IMR-90 (cell line): Measurements from ENCODE around the gene KCNQ2. TPM values are rescaled to one million over a fixed set of nuclear protein-coding genes. Genes with fewer than 3 reads are reported as not detected.

Experiments used
- ATAC-seq: fragments of 200-7000 bp; cut with Tn5 transposase; 2 replicates; pipeline ENCODE4 v1.9.1; 2020; ENCODE audit warnings: low read depth, mild to moderate bottlenecking, moderate library complexity
- BruUV-seq: library from RNA; stranded (reverse); fragments of 400-500 nt; replicated peaks from 2 replicates; lab custom pipeline; 2021; lab: Mats Ljungman, UMichigan
- CTCF ChIA-PET: fragments of 300-600 bp; formaldehyde crosslinking; extraction: SDS; loops from one replicate; lab custom pipeline; 2021; ENCODE audit warnings: antibody characterized with exemption; lab: Yijun Ruan, JAX
- POLR2A ChIA-PET: fragments of 300-600 bp; sonication (Branson Sonifier 250); formaldehyde crosslinking; loops from one replicate; lab custom pipeline; 2022; ENCODE audit warnings: antibody characterized with exemption; ENCODE audit not compliant: unreplicated experiment; lab: Charles Lee
- DNase-seq: peaks from one replicate; pipeline ENCODE4 v3.0.0; 2013
- H2AFZ ChIP-seq: replicated peaks from 2 replicates; pipeline ENCODE3; 2013; ENCODE audit warnings: low read length, mild to moderate bottlenecking; ENCODE audit not compliant: poor library complexity
- H2AK5ac ChIP-seq: 2 replicates; pipeline ENCODE4 v1.6.1; 2013; ENCODE audit warnings: low read depth, low read length, inconsistent platforms
- H2AK9ac ChIP-seq: replicated peaks from 2 replicates; pipeline ENCODE3; 2013; ENCODE audit warnings: mild to moderate bottlenecking, low read depth, low read length, moderate library complexity; ENCODE audit not compliant: poor library complexity
- H2BK120ac ChIP-seq: 2 replicates; pipeline ENCODE4 v1.6.1; 2013; ENCODE audit warnings: low read depth, low read length, inconsistent platforms
- H2BK15ac ChIP-seq: 3 replicates; pipeline ENCODE4 v1.6.1; 2013; ENCODE audit warnings: low read depth, low read length, inconsistent platforms
- H2BK20ac ChIP-seq: 2 replicates; pipeline ENCODE4 v1.6.1; 2013; ENCODE audit warnings: low read depth, mild to moderate bottlenecking, inconsistent platforms, low read length, moderate library complexity
- H2BK5ac ChIP-seq: 2 replicates; pipeline ENCODE4 v1.6.1; 2013; ENCODE audit warnings: mild to moderate bottlenecking, low read depth, low read length, inconsistent platforms; ENCODE audit not compliant: poor library complexity, severe bottlenecking
- H3K14ac ChIP-seq: replicated peaks from 2 replicates; pipeline ENCODE4 v1.6.1; 2013; ENCODE audit warnings: low read depth, low read length, inconsistent platforms
- H3K18ac ChIP-seq: 2 replicates; pipeline ENCODE4 v1.6.1; 2013; ENCODE audit warnings: low read depth, low read length, control low read depth
- H3K23ac ChIP-seq: 2 replicates; pipeline ENCODE4 v1.6.1; 2013; ENCODE audit warnings: low read depth, low read length, inconsistent platforms
- H3K27ac ChIP-seq: 2 replicates; pipeline ENCODE4 v1.5.1; 2013; ENCODE audit warnings: mild to moderate bottlenecking, control low read depth, low read length; ENCODE audit not compliant: insufficient read depth
- H3K27me3 ChIP-seq: 2 replicates; pipeline ENCODE4 v1.6.1; 2013; ENCODE audit warnings: low read length; ENCODE audit not compliant: control insufficient read depth, insufficient read depth
- H3K36me3 ChIP-seq: 2 replicates; pipeline ENCODE4 v1.6.1; 2013; ENCODE audit warnings: low read length, mixed read lengths; ENCODE audit not compliant: control insufficient read depth, insufficient read depth
- H3K4ac ChIP-seq: 2 replicates; pipeline ENCODE4 v1.6.1; 2013; ENCODE audit warnings: low read depth, low read length, inconsistent platforms
- H3K4me1 ChIP-seq: 2 replicates; pipeline ENCODE4 v1.6.1; 2013; ENCODE audit warnings: low read length, mixed read lengths; ENCODE audit not compliant: control insufficient read depth, insufficient read depth
- H3K4me2 ChIP-seq: 2 replicates; pipeline ENCODE4 v1.6.1; 2013; ENCODE audit warnings: low read depth, mild to moderate bottlenecking, control low read depth, low read length, moderate library complexity
- H3K4me3 ChIP-seq: 2 replicates; pipeline ENCODE4 v1.5.1; 2013; ENCODE audit warnings: low read depth, mild to moderate bottlenecking, control low read depth, low read length, moderate library complexity; ENCODE audit not compliant: insufficient read depth
- H3K56ac ChIP-seq: 2 replicates; pipeline ENCODE4 v1.6.1; 2013; ENCODE audit warnings: low read length, inconsistent platforms; ENCODE audit not compliant: insufficient read depth; ENCODE audit errors: extremely low read depth
- H3K79me1 ChIP-seq, 2 experiments: 2 replicates each; pipeline ENCODE4 v1.6.1; 2013; ENCODE audit warnings: low read length in 2 of 2, inconsistent platforms in 1 of 2, low read depth in 1 of 2
- H3K9ac ChIP-seq: 2 replicates; pipeline ENCODE4 v1.6.1; 2013; ENCODE audit warnings: low read depth, low read length, control low read depth
- H3K9me1 ChIP-seq: 2 replicates; pipeline ENCODE4 v1.6.1; 2013; ENCODE audit warnings: low read length, inconsistent platforms; ENCODE audit not compliant: insufficient read depth
- H3K9me3 ChIP-seq: 2 replicates; pipeline ENCODE4 v1.6.1; 2013; ENCODE audit warnings: low read length; ENCODE audit not compliant: control insufficient read depth, insufficient read depth
- H4K20me1 ChIP-seq: 2 replicates; pipeline ENCODE4 v1.6.1; 2013; ENCODE audit warnings: low read length, inconsistent platforms; ENCODE audit not compliant: insufficient read depth
- H4K5ac ChIP-seq: 2 replicates; pipeline ENCODE4 v1.6.1; 2013; ENCODE audit warnings: mild to moderate bottlenecking, low read depth, low read length, control low read depth
- H4K8ac ChIP-seq, 2 experiments: 2 replicates each; pipeline ENCODE4 v1.6.1; 2013; ENCODE audit warnings: low read depth in 2 of 2, low read length in 2 of 2, control low read depth in 1 of 2, inconsistent platforms in 1 of 2
- H4K91ac ChIP-seq: 2 replicates; pipeline ENCODE4 v1.6.1; 2013; ENCODE audit warnings: low read depth, low read length, inconsistent platforms; ENCODE audit not compliant: insufficient read depth
- BHLHE40 ChIP-seq: fragments of 150-350 bp; IDR thresholded peaks from 2 replicates; pipeline ENCODE4 v1.6.1; 2016; ENCODE audit warnings: mild to moderate bottlenecking, low read depth, low read length
- CTCF ChIP-seq: conservative IDR thresholded peaks from 2 replicates; pipeline ENCODE4 v1.5.1; 2012; ENCODE audit warnings: mild to moderate bottlenecking, low read depth, low read length, improper control_type of control experiment
- FOS ChIP-seq: fragments of 150-350 bp; IDR thresholded peaks from 2 replicates; pipeline ENCODE4 v1.6.1; 2016; ENCODE audit warnings: low read depth, low read length
- MAFK ChIP-seq: IDR thresholded peaks from 2 replicates; pipeline ENCODE4 v1.6.1; 2012; ENCODE audit warnings: low read depth, low read length, improper control_type of control experiment
- MAZ ChIP-seq: IDR thresholded peaks from 2 replicates; pipeline ENCODE4 v1.6.1; 2012; ENCODE audit warnings: low read depth, mild to moderate bottlenecking, low read length, improper control_type of control experiment, moderate library complexity, borderline replicate concordance
- NFE2L2 ChIP-seq: fragments of 150-350 bp; IDR thresholded peaks from 2 replicates; pipeline ENCODE4 v1.6.1; 2016; ENCODE audit warnings: low read depth, mild to moderate bottlenecking, low read length
- POLR2A ChIP-seq: IDR thresholded peaks from 2 replicates; pipeline ENCODE4 v1.6.1; 2012; ENCODE audit warnings: mild to moderate bottlenecking, low read depth, low read length
- RCOR1 ChIP-seq: IDR thresholded peaks from 2 replicates; pipeline ENCODE4 v1.6.1; 2012; ENCODE audit warnings: mild to moderate bottlenecking, low read length, improper control_type of control experiment; ENCODE audit not compliant: insufficient replicate concordance
- RFX5 ChIP-seq: IDR thresholded peaks from 2 replicates; pipeline ENCODE4 v1.8.0; 2012; ENCODE audit warnings: low read depth, mild to moderate bottlenecking, low read length, moderate library complexity
- WGBS, 2 experiments: methylation state at CpG; one replicate each; pipeline versions ENCODE4 v1.1.5 to v1.1.7; 2013; ENCODE audit warnings: missing lambda C conversion rate in 2 of 2; ENCODE audit not compliant: insufficient read length in 1 of 2; ENCODE audit errors: extremely low coverage in 2 of 2; 5-methylcytosine and 5-hydroxymethylcytosine counted together
- dilution Hi-C: fragments of 300-500 bp; cut with HindIII; formaldehyde crosslinking; loops from one replicate; pipeline ENCODE4 v1.14.3; 2018; ENCODE audit warnings: low sequenced_read_pairs; ENCODE audit not compliant: unreplicated experiment
- in situ Hi-C: fragments of 300-500 bp; cut with MboI; formaldehyde crosslinking; loops from 3 replicates; pipeline ENCODE4 v1.14.3; 2019; ENCODE audit warnings: low sequenced_read_pairs, inconsistent platforms, mixed read lengths
- intact Hi-C: fragments of 100-400 bp; cut with micrococcal nuclease; formaldehyde crosslinking; loops from 2 replicates; pipeline ENCODE4 v1.10.0; 2022
- polyA plus RNA-seq, 3 experiments: library from polyadenylated mRNA; depleted of rRNA; stranded (reverse); fragments of >200 nt; gene quantifications; 2 replicates each; pipeline ENCODE4 v1.2.3, GENCODE V29; 2012; ENCODE audit warnings: low replicate concordance in 1 of 3
- total RNA-seq: library from RNA; depleted of rRNA; stranded (reverse); fragments of >200 nt; gene quantifications from 2 replicates; pipeline ENCODE4 v1.2.3, GENCODE V29; 2012
- TF ChIP-seq, protein P1 (sequence below): fragments of 150-350 bp; IDR thresholded peaks from 2 replicates; pipeline ENCODE4 v1.6.1; 2016; ENCODE audit warnings: low read depth, mild to moderate bottlenecking, low read length, moderate library complexity, borderline replicate concordance

KCNQ2 gene
- total and polyA plus RNA-seq, 2 of the 4 experiments (the other 2 are of a cell fraction), result 0.02 TPM; not detected in 1

- DNase-seq, result no peak
- CTCF ChIA-PET, result no interaction called here
- H3K9me3 ChIP-seq, result peaks cover 3% of the 10 kb centered on the region; the same call in 1 of the 2 replicates
Measured at GRCh38 chr20:63351326-63351700, 121.1 kb downstream of the KCNQ2 start.

More at GRCh38 chr20:63351326-63351700, 121.1 kb downstream of the KCNQ2 start:
- POLR2A ChIA-PET, result no interaction called here
- Histone ChIP-seq H2AK9ac (no peak overlapping the region), H3K9ac (no peak overlapping the region), H3K36me3 (no peaks in the 10 kb centered on the region), H3K79me1 (no peaks in the 10 kb centered on the region), H4K8ac (no peak overlapping the region), H3K4me1 (no peaks in the 10 kb centered on the region), H3K4me3 (no peak overlapping the region), H4K5ac (no peak overlapping the region), H2BK5ac (no peak overlapping the region), H2BK120ac (no peak overlapping the region), H2BK20ac (no peak overlapping the region), H3K27me3 (peaks cover 13% of the 10 kb centered on the region; the same call in 1 of the 2 replicates), H2AK5ac (no peak overlapping the region), H3K9me1 (no peaks in the 10 kb centered on the region), H3K27ac (no peak overlapping the region), H3K18ac (no peak overlapping the region), H2BK15ac (no peak overlapping the region), H4K20me1 (no peaks in the 10 kb centered on the region), H3K14ac (no peak overlapping the region), H3K23ac (no peak overlapping the region), H4K91ac (no peak overlapping the region), H3K4me2 (no peak overlapping the region), H2AFZ (no peak overlapping the region), H3K56ac (no peak overlapping the region), H3K4ac (no peak overlapping the region)
- dilution Hi-C loops (no loop called here), intact Hi-C loops (no loop called here), in situ Hi-C loops (no loop called here)
- no peak for TF ChIP-seq FOS
- no peak for TF ChIP-seq POLR2A
- no peak for TF ChIP-seq BHLHE40
- no peak for TF ChIP-seq MAFK
- no peak for TF ChIP-seq MAZ
- no peak for TF ChIP-seq RFX5
- no peak for TF ChIP-seq NFE2L2
- TF ChIP-seq RCOR1, result no peak
- TF ChIP-seq CTCF, result no peak
- TF ChIP-seq, protein P1, sequence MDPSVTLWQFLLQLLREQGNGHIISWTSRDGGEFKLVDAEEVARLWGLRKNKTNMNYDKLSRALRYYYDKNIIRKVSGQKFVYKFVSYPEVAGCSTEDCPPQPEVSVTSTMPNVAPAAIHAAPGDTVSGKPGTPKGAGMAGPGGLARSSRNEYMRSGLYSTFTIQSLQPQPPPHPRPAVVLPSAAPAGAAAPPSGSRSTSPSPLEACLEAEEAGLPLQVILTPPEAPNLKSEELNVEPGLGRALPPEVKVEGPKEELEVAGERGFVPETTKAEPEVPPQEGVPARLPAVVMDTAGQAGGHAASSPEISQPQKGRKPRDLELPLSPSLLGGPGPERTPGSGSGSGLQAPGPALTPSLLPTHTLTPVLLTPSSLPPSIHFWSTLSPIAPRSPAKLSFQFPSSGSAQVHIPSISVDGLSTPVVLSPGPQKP, result no peak
- BruUV-seq, result no TSS peak
- WGBS, 2 experiments, result 96% methylated on average over 8 of the region's 12 CpGs; no CpG with 5 or more reads in 1 of the 2 experiments
- ATAC-seq, result no peak
